ENCODE data around the gene RASSF8. TPM values are rescaled to one million over a fixed set of nuclear protein-coding genes. Genes with fewer than 3 reads are reported as not detected.

The RASSF8 gene
- total and polyA plus RNA-seq, 5 experiments from 2014 or later: not detected

- Mint-ChIP-seq H3K27ac (no peak overlapping the region), H3K36me3 (no peaks in the 10 kb centered on the region), H3K27me3 (peaks cover 0 to 5% (median 2%) of the 10 kb centered on the region in 5 donors), H3K9me3 (no peaks in the 10 kb centered on the region), H3K4me3 (no peak overlapping the region), H3K4me1 (peaks cover 0 to 2% (median 0%) of the 10 kb centered on the region in 4 donors)
- DNase-seq (no peak), ATAC-seq (no peak)
- POLR2A ChIA-PET: no interaction called here
These were observed 26.3 kb downstream of the RASSF8 start for GRCh38 chr12:25984759-25985158.

- ATAC-seq (no peak), DNase-seq (no peak)
- Mint-ChIP-seq H3K27ac (peak overlapping the region in 1 of 10 donors; percentile 57), H3K4me3 (no peak overlapping the region), H3K27me3 (peaks cover 0 to 3% (median 0%) of the 10 kb centered on the region in 5 donors), H3K36me3 (no peaks in the 10 kb centered on the region), H3K4me1 (peaks cover 0 to 2% (median 0%) of the 10 kb centered on the region in 4 donors), H3K9me3 (no peaks in the 10 kb centered on the region)
- POLR2A ChIA-PET: no interaction called here
These were observed 27.1 kb downstream of the RASSF8 start for GRCh38 chr12:25985316-25986175.

- DNase-seq (no peak), ATAC-seq (no peak)
- Mint-ChIP-seq H3K27ac (no peak overlapping the region), H3K9me3 (no peaks in the 10 kb centered on the region), H3K4me1 (peaks cover 0 to 2% (median 0%) of the 10 kb centered on the region in 4 donors), H3K36me3 (no peaks in the 10 kb centered on the region), H3K27me3 (peaks cover 0 to 2% (median 0%) of the 10 kb centered on the region in 5 donors), H3K4me3 (no peak overlapping the region)
- POLR2A ChIA-PET: no interaction called here
These were observed 27.7 kb downstream of the RASSF8 start for GRCh38 chr12:25986180-25986579.

- DNase-seq (no peak), ATAC-seq (no peak)
- POLR2A ChIA-PET: no interaction called here
- Mint-ChIP-seq H3K4me1 (no peaks in the 10 kb centered on the region), H3K27ac (no peak overlapping the region), H3K36me3 (no peaks in the 10 kb centered on the region), H3K27me3 (peaks cover 0 to 2% (median 0%) of the 10 kb centered on the region in 5 donors), H3K4me3 (no peak overlapping the region), H3K9me3 (no peaks in the 10 kb centered on the region)
These were observed 30.0 kb downstream of the RASSF8 start for GRCh38 chr12:25988505-25988904.

- no peak for DNase-seq
- Mint-ChIP-seq H3K27me3 (peaks cover 0 to 2% (median 0%) of the 10 kb centered on the region in 5 donors), H3K36me3 (no peaks in the 10 kb centered on the region), H3K27ac (no peak overlapping the region), H3K4me3 (no peak overlapping the region), H3K9me3 (no peaks in the 10 kb centered on the region), H3K4me1 (no peaks in the 10 kb centered on the region)
- POLR2A ChIA-PET: no interaction called here
- ATAC-seq: no peak
These were observed 32.0 kb downstream of the RASSF8 start for GRCh38 chr12:25990495-25990894.

- Mint-ChIP-seq H3K4me3 (no peak overlapping the region), H3K36me3 (no peaks in the 10 kb centered on the region)
- POLR2A ChIA-PET: no interaction called here
These were observed 33.7 kb downstream of the RASSF8 start for GRCh38 chr12:25992026-25992782.

GRCh38 chr12:25993901-25994651, 35.6 kb downstream of the RASSF8 start:
- ATAC-seq (no peak), DNase-seq (no peak)
- Mint-ChIP-seq H3K27me3 (no peaks in the 10 kb centered on the region), H3K4me3 (no peak overlapping the region), H3K9me3 (no peaks in the 10 kb centered on the region), H3K4me1 (no peaks in the 10 kb centered on the region), H3K36me3 (no peaks in the 10 kb centered on the region), H3K27ac (no peak overlapping the region)
- POLR2A ChIA-PET: no interaction called here

More at GRCh38 chr12:25992026-25992782, 33.7 kb downstream of the RASSF8 start:
- no peaks in the 10 kb centered on the region for H3K4me1 Mint-ChIP-seq
- H3K9me3 Mint-ChIP-seq: no peaks in the 10 kb centered on the region
- H3K27me3 Mint-ChIP-seq: no peaks in the 10 kb centered on the region
- DNase-seq (no peak), ATAC-seq (no peak)
- no peak overlapping the region for H3K27ac Mint-ChIP-seq

- Mint-ChIP-seq H3K27ac (no peak overlapping the region), H3K27me3 (no peaks in the 10 kb centered on the region), H3K9me3 (no peaks in the 10 kb centered on the region), H3K4me1 (no peaks in the 10 kb centered on the region), H3K36me3 (no peaks in the 10 kb centered on the region), H3K4me3 (no peak overlapping the region)
- POLR2A ChIA-PET: no interaction called here
- no peak for ATAC-seq
- no peak for DNase-seq
These were observed 36.6 kb downstream of the RASSF8 start for GRCh38 chr12:25994901-25995625.

GRCh38 chr12:25995906-25996305, 37.4 kb downstream of the RASSF8 start:
- Mint-ChIP-seq H3K9me3 (no peaks in the 10 kb centered on the region), H3K27me3 (no peaks in the 10 kb centered on the region), H3K27ac (no peak overlapping the region), H3K36me3 (no peaks in the 10 kb centered on the region), H3K4me1 (no peaks in the 10 kb centered on the region), H3K4me3 (no peak overlapping the region)
- ATAC-seq (no peak), DNase-seq (no peak)
- POLR2A ChIA-PET: no interaction called here

GRCh38 chr12:25996677-25997076, 38.2 kb downstream of the RASSF8 start:
- Mint-ChIP-seq H3K9me3 (no peaks in the 10 kb centered on the region), H3K27me3 (no peaks in the 10 kb centered on the region), H3K27ac (no peak overlapping the region), H3K4me1 (no peaks in the 10 kb centered on the region), H3K4me3 (no peak overlapping the region), H3K36me3 (no peaks in the 10 kb centered on the region)
- ATAC-seq (no peak), DNase-seq (no peak)
- POLR2A ChIA-PET: no interaction called here

GRCh38 chr12:25997201-25997963, 38.9 kb downstream of the RASSF8 start:
- Mint-ChIP-seq H3K36me3 (no peaks in the 10 kb centered on the region), H3K4me1 (no peaks in the 10 kb centered on the region), H3K27me3 (no peaks in the 10 kb centered on the region), H3K27ac (no peak overlapping the region), H3K4me3 (no peak overlapping the region), H3K9me3 (no peaks in the 10 kb centered on the region)
- POLR2A ChIA-PET: no interaction called here
- ATAC-seq (no peak), DNase-seq (no peak)

- H3K9me3 Mint-ChIP-seq: peaks cover 0 to 9% (median 7%) of the 10 kb centered on the region in 9 donors
- no peak overlapping the region for H3K27ac Mint-ChIP-seq
- ATAC-seq (no peak), DNase-seq (no peak)
- H3K27me3 Mint-ChIP-seq: no peaks in the 10 kb centered on the region
- POLR2A ChIA-PET: no interaction called here
- H3K4me1 Mint-ChIP-seq: no peaks in the 10 kb centered on the region
- no peak overlapping the region for H3K4me3 Mint-ChIP-seq
- H3K36me3 Mint-ChIP-seq: peaks cover 0 to 7% (median 5%) of the 10 kb centered on the region in 3 donors
These were observed 42.4 kb downstream of the RASSF8 start for GRCh38 chr12:26000898-26001297.
